Measurements from ENCODE around the gene LRPPRC.

The LRPPRC gene

GRCh38 chr2:43943323-43943722 lies 52.5 kb downstream of the LRPPRC start:
- peaks cover 61% of the 10 kb centered on the region for H3K36me3 ChIP-seq (ENCODE audit: control insufficient read depth, insufficient read depth, low read length)
- H3K4me1 ChIP-seq (ENCODE audit: control insufficient read depth, insufficient read depth, low read length, poor library complexity, severe bottlenecking): no peaks in the 10 kb centered on the region
- H3K27ac ChIP-seq (ENCODE audit: low read depth, low read length, severe bottlenecking): no peak overlapping the region
- H3K4me3 ChIP-seq (ENCODE audit: extremely low read depth, insufficient read depth, low read length, poor library complexity, severe bottlenecking): no peak overlapping the region
- no CpG with 5 or more reads among the region's 1 CpG for WGBS, 2 experiments (ENCODE audit: insufficient coverage in 2 of 2)
- H3K9me3 ChIP-seq (ENCODE audit: control insufficient read depth, low read length): no peaks in the 10 kb centered on the region

GRCh38 chr2:43942881-43943280 lies 52.9 kb downstream of the LRPPRC start:
- H3K27ac ChIP-seq (ENCODE audit: low read depth, low read length, severe bottlenecking): no peak overlapping the region
- H3K4me3 ChIP-seq (ENCODE audit: extremely low read depth, insufficient read depth, low read length, poor library complexity, severe bottlenecking): no peak overlapping the region
- H3K9me3 ChIP-seq (ENCODE audit: control insufficient read depth, low read length): no peaks in the 10 kb centered on the region
- H3K4me1 ChIP-seq (ENCODE audit: control insufficient read depth, insufficient read depth, low read length, poor library complexity, severe bottlenecking): no peaks in the 10 kb centered on the region
- WGBS, 2 experiments (ENCODE audit: insufficient coverage in 2 of 2): no CpG with 5 or more reads among the region's 1 CpG
- peaks cover 56% of the 10 kb centered on the region for H3K36me3 ChIP-seq (ENCODE audit: control insufficient read depth, insufficient read depth, low read length)

GRCh38 chr2:43941966-43942365 lies 53.8 kb downstream of the LRPPRC start:
- Histone ChIP-seq H3K4me3 (ENCODE audit: extremely low read depth, insufficient read depth, low read length, poor library complexity, severe bottlenecking) (no peak overlapping the region), H3K4me1 (ENCODE audit: control insufficient read depth, insufficient read depth, low read length, poor library complexity, severe bottlenecking) (no peaks in the 10 kb centered on the region), H3K27ac (ENCODE audit: low read depth, low read length, severe bottlenecking) (no peak overlapping the region), H3K36me3 (ENCODE audit: control insufficient read depth, insufficient read depth, low read length) (peaks cover 51% of the 10 kb centered on the region), H3K9me3 (ENCODE audit: control insufficient read depth, low read length) (no peaks in the 10 kb centered on the region)
- WGBS, 2 experiments (ENCODE audit: insufficient coverage in 2 of 2): 87 to 88% methylated on average over 1 to 2 of the region's 4 CpGs

GRCh38 chr2:43941359-43941758 lies 54.4 kb downstream of the LRPPRC start:
- Histone ChIP-seq H3K4me3 (ENCODE audit: extremely low read depth, insufficient read depth, low read length, poor library complexity, severe bottlenecking) (no peak overlapping the region), H3K9me3 (ENCODE audit: control insufficient read depth, low read length) (no peaks in the 10 kb centered on the region), H3K4me1 (ENCODE audit: control insufficient read depth, insufficient read depth, low read length, poor library complexity, severe bottlenecking) (no peaks in the 10 kb centered on the region), H3K27ac (ENCODE audit: low read depth, low read length, severe bottlenecking) (no peak overlapping the region), H3K36me3 (ENCODE audit: control insufficient read depth, insufficient read depth, low read length) (peaks cover 46% of the 10 kb centered on the region)
- WGBS, 2 experiments (ENCODE audit: insufficient coverage in 2 of 2): 100% methylated on average over 1 of the region's 3 CpGs; no CpG with 5 or more reads in 1 of the 2 experiments

DNA sequence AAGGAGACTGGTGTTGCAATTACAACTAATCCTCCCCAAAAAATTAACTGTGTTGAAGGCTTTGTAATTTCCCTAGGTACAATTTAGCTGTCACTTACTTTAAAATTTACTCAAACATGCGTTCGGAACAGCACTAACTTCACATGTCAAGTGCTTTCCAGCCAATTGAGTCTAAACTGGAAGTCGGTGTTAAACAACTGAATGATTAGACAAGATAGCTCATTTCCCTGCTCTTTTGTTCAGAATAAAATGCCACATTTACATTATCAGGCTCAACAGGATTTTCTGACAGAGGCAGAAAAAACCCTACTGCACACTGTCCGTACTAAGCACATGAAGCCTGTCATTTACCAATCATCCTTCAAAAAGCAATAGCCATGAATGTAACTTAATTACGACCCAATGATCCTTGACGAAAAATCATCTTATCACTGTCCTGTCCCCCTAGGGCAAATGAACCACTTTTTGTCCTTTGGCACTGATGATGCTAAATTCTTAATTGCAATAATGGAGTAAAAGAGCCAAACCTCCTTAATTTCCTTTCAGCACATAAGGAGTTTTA lies 56.0 kb downstream of the LRPPRC start:
- Histone ChIP-seq H3K36me3 (ENCODE audit: control insufficient read depth, insufficient read depth, low read length) (peaks cover 38% of the 10 kb centered on the region), H3K9me3 (ENCODE audit: control insufficient read depth, low read length) (no peaks in the 10 kb centered on the region)

DNA sequence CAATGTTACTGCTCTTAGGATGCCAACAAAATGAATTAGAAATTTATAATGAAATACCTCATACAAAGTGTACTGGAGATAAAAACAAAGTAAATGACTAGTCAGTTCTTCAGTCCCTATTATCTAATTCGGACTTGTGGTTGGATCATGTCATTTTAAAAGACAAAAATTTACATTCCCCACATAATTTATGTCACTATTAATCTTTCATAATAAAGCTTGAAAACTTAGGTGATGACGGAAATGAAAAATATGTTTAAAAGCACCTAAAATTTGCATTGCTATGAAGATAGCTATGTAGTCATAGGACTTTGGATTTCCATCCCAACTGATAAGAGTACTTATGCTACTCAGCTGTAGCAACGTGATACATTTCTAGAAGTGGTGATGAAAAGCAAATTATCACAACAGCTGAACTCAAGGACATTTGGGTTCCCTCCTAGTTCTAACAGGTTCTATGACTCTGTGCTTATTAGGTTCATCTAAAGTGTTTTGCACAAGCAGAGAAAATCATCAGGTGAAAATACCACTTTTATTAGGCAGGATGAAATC lies 58.4 kb downstream of the LRPPRC start:
- Histone ChIP-seq H3K36me3 (ENCODE audit: control insufficient read depth, insufficient read depth, low read length) (peaks cover 44% of the 10 kb centered on the region), H3K4me1 (ENCODE audit: control insufficient read depth, insufficient read depth, low read length, poor library complexity, severe bottlenecking) (no peaks in the 10 kb centered on the region), H3K9me3 (ENCODE audit: control insufficient read depth, low read length) (no peaks in the 10 kb centered on the region), H3K27ac (ENCODE audit: low read depth, low read length, severe bottlenecking) (no peak overlapping the region), H3K4me3 (ENCODE audit: extremely low read depth, insufficient read depth, low read length, poor library complexity, severe bottlenecking) (no peak overlapping the region)
- WGBS, 2 experiments (ENCODE audit: insufficient coverage in 2 of 2): 100% methylated on average over 1 of the region's 3 CpGs; no CpG with 5 or more reads in 1 of the 2 experiments

More for the DNA sequence above, 56.0 kb downstream of the LRPPRC start:
- Histone ChIP-seq H3K4me1 (ENCODE audit: control insufficient read depth, insufficient read depth, low read length, poor library complexity, severe bottlenecking) (no peaks in the 10 kb centered on the region), H3K4me3 (ENCODE audit: extremely low read depth, insufficient read depth, low read length, poor library complexity, severe bottlenecking) (no peak overlapping the region), H3K27ac (ENCODE audit: low read depth, low read length, severe bottlenecking) (no peak overlapping the region)
- WGBS, 2 experiments (ENCODE audit: insufficient coverage in 2 of 2): 95 to 100% methylated on average over 5 to 6 of the region's 6 CpGs

- WGBS, 2 experiments (ENCODE audit: insufficient coverage in 2 of 2): 82% methylated on average over 2 of the region's 4 CpGs; no CpG with 5 or more reads in 1 of the 2 experiments
- Histone ChIP-seq H3K4me1 (ENCODE audit: control insufficient read depth, insufficient read depth, low read length, poor library complexity, severe bottlenecking) (no peaks in the 10 kb centered on the region), H3K9me3 (ENCODE audit: control insufficient read depth, low read length) (no peaks in the 10 kb centered on the region), H3K4me3 (ENCODE audit: extremely low read depth, insufficient read depth, low read length, poor library complexity, severe bottlenecking) (no peak overlapping the region), H3K27ac (ENCODE audit: low read depth, low read length, severe bottlenecking) (no peak overlapping the region), H3K36me3 (ENCODE audit: control insufficient read depth, insufficient read depth, low read length) (peaks cover 51% of the 10 kb centered on the region)
These were observed 61.2 kb downstream of the LRPPRC start for GRCh38 chr2:43934567-43934966.

GRCh38 chr2:43931293-43931692 lies 64.5 kb downstream of the LRPPRC start:
- Histone ChIP-seq H3K4me3 (ENCODE audit: extremely low read depth, insufficient read depth, low read length, poor library complexity, severe bottlenecking) (no peak overlapping the region), H3K27ac (ENCODE audit: low read depth, low read length, severe bottlenecking) (no peak overlapping the region), H3K36me3 (ENCODE audit: control insufficient read depth, insufficient read depth, low read length) (peaks cover 71% of the 10 kb centered on the region), H3K4me1 (ENCODE audit: control insufficient read depth, insufficient read depth, low read length, poor library complexity, severe bottlenecking) (no peaks in the 10 kb centered on the region), H3K9me3 (ENCODE audit: control insufficient read depth, low read length) (no peaks in the 10 kb centered on the region)
- 86% methylated on average over 1 of the region's 3 CpGs; no CpG with 5 or more reads in 1 of the 2 experiments for WGBS, 2 experiments (ENCODE audit: insufficient coverage in 2 of 2)

- peaks cover 76% of the 10 kb centered on the region for H3K36me3 ChIP-seq (ENCODE audit: control insufficient read depth, insufficient read depth, low read length)
- H3K27ac ChIP-seq (ENCODE audit: low read depth, low read length, severe bottlenecking): no peak overlapping the region
- H3K9me3 ChIP-seq (ENCODE audit: control insufficient read depth, low read length): no peaks in the 10 kb centered on the region
- 93 to 100% methylated on average over 4 of the region's 4 CpGs for WGBS, 2 experiments (ENCODE audit: insufficient coverage in 2 of 2)
- no peak overlapping the region for H3K4me3 ChIP-seq (ENCODE audit: extremely low read depth, insufficient read depth, low read length, poor library complexity, severe bottlenecking)
- H3K4me1 ChIP-seq (ENCODE audit: control insufficient read depth, insufficient read depth, low read length, poor library complexity, severe bottlenecking): no peaks in the 10 kb centered on the region
These were observed 68.3 kb downstream of the LRPPRC start for GRCh38 chr2:43927442-43927841.

- no peak overlapping the region for H3K4me3 ChIP-seq (ENCODE audit: extremely low read depth, insufficient read depth, low read length, poor library complexity, severe bottlenecking)
- no peaks in the 10 kb centered on the region for H3K4me1 ChIP-seq (ENCODE audit: control insufficient read depth, insufficient read depth, low read length, poor library complexity, severe bottlenecking)
- WGBS, 2 experiments (ENCODE audit: insufficient coverage in 2 of 2): 94 to 100% methylated on average over 2 of the region's 4 CpGs
- H3K9me3 ChIP-seq (ENCODE audit: control insufficient read depth, low read length): no peaks in the 10 kb centered on the region
- H3K36me3 ChIP-seq (ENCODE audit: control insufficient read depth, insufficient read depth, low read length): peaks cover 69% of the 10 kb centered on the region
- no peak overlapping the region for H3K27ac ChIP-seq (ENCODE audit: low read depth, low read length, severe bottlenecking)
These were observed 70.4 kb downstream of the LRPPRC start for GRCh38 chr2:43925431-43925830.

GRCh38 chr2:43924463-43924862 lies 71.3 kb downstream of the LRPPRC start:
- no peak overlapping the region for H3K27ac ChIP-seq (ENCODE audit: low read depth, low read length, severe bottlenecking)
- H3K9me3 ChIP-seq (ENCODE audit: control insufficient read depth, low read length): no peaks in the 10 kb centered on the region
- H3K4me1 ChIP-seq (ENCODE audit: control insufficient read depth, insufficient read depth, low read length, poor library complexity, severe bottlenecking): no peaks in the 10 kb centered on the region
- no peak overlapping the region for H3K4me3 ChIP-seq (ENCODE audit: extremely low read depth, insufficient read depth, low read length, poor library complexity, severe bottlenecking)
- H3K36me3 ChIP-seq (ENCODE audit: control insufficient read depth, insufficient read depth, low read length): peaks cover 64% of the 10 kb centered on the region
- WGBS, 2 experiments (ENCODE audit: insufficient coverage in 2 of 2): no CpG with 5 or more reads among the region's 2 CpGs
